GM23338 (cell line): ENCODE data around the gene SLC19A1. TPM values are rescaled to one million over a fixed set of nuclear protein-coding genes. Genes with fewer than 3 reads are reported as not detected.
A peak's percentile ranks its signal among the peaks of the same experiment; 100 is the strongest.

Source experiments
- ATAC-seq: fragments of 200-7000 bp; cut with Tn5 transposase; 3 replicates; pipeline ENCODE4 v1.9.1; 2020
- DNase-seq: peaks from one replicate; pipeline ENCODE4 v3.0.0-alpha.2; 2015; ENCODE audit warnings: low spot score
- H2AFZ ChIP-seq: fragments of 200-600 bp; sonication (generic); 2 replicates; pipeline ENCODE4 v1.8.0; 2016; ENCODE audit warnings: antibody characterized with exemption, mild to moderate bottlenecking, moderate library complexity
- H3F3A ChIP-seq: fragments of 200-600 bp; sonication (generic); replicated peaks from 2 replicates; pipeline ENCODE4 v1.8.0; 2017; ENCODE audit warnings: antibody characterized with exemption, mixed run types, low read depth
- H3K27ac ChIP-seq: fragments of 200-600 bp; sonication (generic); 2 replicates; pipeline ENCODE4 v1.6.1; 2016; ENCODE audit warnings: low read depth
- H3K27me3 ChIP-seq: fragments of 200-600 bp; sonication (generic); 2 replicates; pipeline ENCODE4 v1.8.0; 2016; ENCODE audit warnings: mild to moderate bottlenecking, mixed run types, moderate library complexity; ENCODE audit not compliant: insufficient read depth
- H3K36me3 ChIP-seq: fragments of 200-600 bp; sonication (generic); 2 replicates; pipeline ENCODE4 v1.8.0; 2016; ENCODE audit warnings: mild to moderate bottlenecking; ENCODE audit not compliant: insufficient read depth
- H3K4me1 ChIP-seq: fragments of 200-600 bp; sonication (generic); 2 replicates; pipeline ENCODE4 v1.8.0; 2016; ENCODE audit warnings: mild to moderate bottlenecking, moderate library complexity; ENCODE audit not compliant: insufficient read depth
- H3K4me2 ChIP-seq: fragments of 200-600 bp; sonication (generic); 2 replicates; pipeline ENCODE4 v1.7.1; 2017; ENCODE audit warnings: mixed run types
- H3K4me3 ChIP-seq: fragments of 200-600 bp; sonication (generic); 2 replicates; pipeline ENCODE4 v1.6.1; 2016; ENCODE audit warnings: mixed run types
- H3K79me2 ChIP-seq: fragments of 200-600 bp; sonication (generic); replicated peaks from 2 replicates; pipeline ENCODE4 v1.8.0; 2017; ENCODE audit warnings: mild to moderate bottlenecking; ENCODE audit not compliant: insufficient read depth
- H3K9me2 ChIP-seq: fragments of 200-600 bp; sonication (generic); 2 replicates; pipeline ENCODE4 v1.8.0; 2017; ENCODE audit not compliant: insufficient read depth
- H4K20me1 ChIP-seq: fragments of 200-600 bp; sonication (generic); replicated peaks from 2 replicates; pipeline ENCODE4 v1.8.0; 2017; ENCODE audit warnings: mild to moderate bottlenecking; ENCODE audit not compliant: insufficient read depth
- H3K27ac Mint-ChIP-seq: 2 replicates; pipeline ENCODE4 v1.8.0; 2020; ENCODE audit warnings: inconsistent platforms, mild to moderate bottlenecking, moderate library complexity, mixed read lengths
- H3K27me3 Mint-ChIP-seq: 3 replicates; pipeline ENCODE4 v1.8.0; 2022; ENCODE audit warnings: low read depth, mild to moderate bottlenecking, moderate library complexity, mixed read lengths, inconsistent platforms; ENCODE audit not compliant: insufficient read depth, poor library complexity
- H3K36me3 Mint-ChIP-seq: 3 replicates; pipeline ENCODE4 v1.8.0; 2021; ENCODE audit warnings: low read depth, mild to moderate bottlenecking, inconsistent platforms, moderate library complexity, mixed read lengths
- H3K4me1 Mint-ChIP-seq: 3 replicates; pipeline ENCODE4 v1.8.0; 2020; ENCODE audit warnings: mild to moderate bottlenecking, inconsistent platforms, mixed read lengths
- H3K4me3 Mint-ChIP-seq: 3 replicates; pipeline ENCODE4 v1.8.0; 2021; ENCODE audit warnings: moderate library complexity, mild to moderate bottlenecking, inconsistent platforms, mixed read lengths
- H3K9me3 Mint-ChIP-seq: 3 replicates; pipeline ENCODE4 v1.8.0; 2020; ENCODE audit warnings: moderate library complexity, mild to moderate bottlenecking, inconsistent platforms, mixed read lengths
- CREB1 ChIP-seq: fragments of 250-450 bp; sonication (Bioruptor Pico); IDR thresholded peaks from 2 replicates; pipeline ENCODE4 v1.5.0; 2020; ENCODE audit warnings: low read depth, mild to moderate bottlenecking, moderate library complexity
- CTCF ChIP-seq, 2 experiments: fragments of 200-600 bp in 1 of 2; sonication (generic) in 1 of 2; conservative IDR thresholded peaks; 2 replicates each; pipeline versions ENCODE4 v1.5.1 to v1.6.1; 2016 to 2017; ENCODE audit warnings: antibody characterized with exemption in 2 of 2, low read depth in 2 of 2, mild to moderate bottlenecking in 2 of 2, moderate library complexity in 1 of 2
- ETS1 ChIP-seq: IDR thresholded peaks from 2 replicates; pipeline ENCODE4 v1.6.1; 2016; ENCODE audit warnings: antibody characterized with exemption
- EZH2 ChIP-seq: fragments of 200-600 bp; sonication (generic); IDR thresholded peaks from one replicate; pipeline ENCODE4 v1.8.0; 2017; ENCODE audit warnings: antibody characterized with exemption, mild to moderate bottlenecking, low read depth; ENCODE audit not compliant: unreplicated experiment
- EZH2phosphoT487 ChIP-seq: fragments of 200-600 bp; sonication (generic); IDR thresholded peaks from one replicate; pipeline ENCODE4 v1.8.1; 2018; ENCODE audit warnings: antibody characterized with exemption; ENCODE audit not compliant: unreplicated experiment
- JUNB ChIP-seq: IDR thresholded peaks from one replicate; pipeline ENCODE4 v1.6.1; 2016; ENCODE audit warnings: antibody characterized with exemption; ENCODE audit not compliant: unreplicated experiment
- NANOG ChIP-seq: IDR thresholded peaks from 2 replicates; pipeline ENCODE4 v1.6.1; 2016; ENCODE audit warnings: antibody characterized with exemption, borderline replicate concordance
- POLR2AphosphoS5 ChIP-seq: IDR thresholded peaks from 2 replicates; pipeline ENCODE4 v1.6.1; 2016; ENCODE audit warnings: antibody characterized with exemption, low read depth
- REST ChIP-seq: IDR thresholded peaks from one replicate; pipeline ENCODE4 v1.6.1; 2018; ENCODE audit warnings: antibody characterized with exemption; ENCODE audit not compliant: unreplicated experiment
- ZNF114 ChIP-seq: fragments of 250-450 bp; sonication (Bioruptor Pico); IDR thresholded peaks from 2 replicates; pipeline ENCODE4 v1.5.0; 2020; ENCODE audit warnings: mild to moderate bottlenecking, moderate library complexity
- ZNF331 ChIP-seq: fragments of 250-450 bp; sonication (Bioruptor Pico); IDR thresholded peaks from 2 replicates; pipeline ENCODE4 v1.5.0; 2020; ENCODE audit warnings: low read depth, mild to moderate bottlenecking, moderate library complexity
- polyA plus RNA-seq: library from polyadenylated mRNA; unstranded; fragments of >200 nt; fragmentation: Nextera tagmentation; extraction: Ambion mirVana; gene quantifications from 2 replicates; pipeline ENCODE4 v1.2.1, GENCODE V29; 2016
- total RNA-seq: library from RNA; depleted of rRNA; stranded (reverse); fragments of >200 nt; shearing (Covaris generic); gene quantifications from 2 replicates; pipeline ENCODE4 v1.2.3, GENCODE V29; 2014

The SLC19A1 gene
- total and polyA plus RNA-seq, 2 experiments from 2014 or later: 31.2 to 33.0 TPM

- TF ChIP-seq ETS1 (no peak), CTCF (conservative IDR thresholded peaks at IDR 0.05; ENCODE audit: low read depth in 2 of 2) (no peak), REST (no peak), EZH2 (no peak), ZNF331 (CRISPR knock-in tag) (no peak), ZNF114 (CRISPR knock-in tag) (no peak), NANOG (no peak), POLR2AphosphoS5 (no peak), EZH2phosphoT487 (no peak)
These were observed 2.4 kb upstream of the SLC19A1 start (continued) for GRCh38 chr21:45544449-45545235.

GRCh38 chr21:45543710-45544448 lies 1.6 kb upstream of the SLC19A1 start:
- H3K4me1 Mint-ChIP-seq: peaks cover 7% of the 10 kb centered on the region
- H3K36me3 Mint-ChIP-seq: no peaks in the 10 kb centered on the region
- no peak overlapping the region; the same call in 1 of the 2 replicates for H3K4me3 ChIP-seq
- H3K4me1 ChIP-seq: no peaks in the 10 kb centered on the region; the same call in 1 of the 2 replicates
- H3K9me2 ChIP-seq: peaks cover 6% of the 10 kb centered on the region; the same call in 1 of the 2 replicates
- DNase-seq: no peak
- peak; percentile 7; the same call in 2 of the 3 replicates for ATAC-seq
- no peaks in the 10 kb centered on the region for H3K27me3 ChIP-seq
- no peak overlapping the region for H2AFZ ChIP-seq
- no peak overlapping the region for H3K27ac ChIP-seq
- H3K27ac Mint-ChIP-seq: no peak overlapping the region
- no peaks in the 10 kb centered on the region for H3K36me3 ChIP-seq
- H3K4me2 ChIP-seq: 0 out of 2 replicates have a peak overlapping the region, but pooled peaks have one; percentile 81
- H3K79me2 ChIP-seq: peaks cover 24% of the 10 kb centered on the region
- H4K20me1 ChIP-seq: 0 out of 2 replicates have a peak, but pooled peaks cover 4% of the 10 kb centered on the region
- peaks cover 11% of the 10 kb centered on the region for H3K27me3 Mint-ChIP-seq
- H3F3A ChIP-seq: no peaks in the 10 kb centered on the region
- H3K9me3 Mint-ChIP-seq: peaks cover 12% of the 10 kb centered on the region
- H3K4me3 Mint-ChIP-seq: peak overlapping the region; percentile 55
- TF ChIP-seq ZNF331 (CRISPR knock-in tag): no peak
- TF ChIP-seq CREB1 (CRISPR knock-in tag): no peak
- no peak for TF ChIP-seq JUNB
- no peak for TF ChIP-seq EZH2
- TF ChIP-seq ZNF114 (CRISPR knock-in tag): no peak
- TF ChIP-seq POLR2AphosphoS5: 0 out of 2 replicates have a peak, but pooled peaks have one; percentile 16
- TF ChIP-seq EZH2phosphoT487: no peak
